Activated CD4-positive, alpha-beta T cell treated with anti-CD3 and anti-CD28 coated beads, Interleukin-2, Interleukin-4, amounts not matched to agents 100 ng/mL and 50 ng/mL, durations not matched to agents 16 hours and 8 hours (primary cell): ENCODE data around the gene C1orf174.

ENCODE experiments used
- DNase-seq: peaks from one replicate; pipeline ENCODE4 v3.0.0-alpha.2; 2020; ENCODE audit warnings: low spot score

C1orf174 gene

GRCh38 chr1:3900150-3900968 is at the start of gene C1orf174:
TSS of gene C1orf174 (minus strand) at chr1:3900272. CDS start at chr1:3900186, 86 bp downstream.
- peak; percentile 94 for DNase-seq

GRCh38 chr1:3948344-3948743 is 48.3 kb upstream of the C1orf174 start:
- DNase-seq, result no peak

- DNase-seq, result no peak
Measured at GRCh38 chr1:3945916-3946840, 46.1 kb upstream of the C1orf174 start.

GRCh38 chr1:3945222-3945621 is 45.1 kb upstream of the C1orf174 start:
- no peak for DNase-seq

GRCh38 chr1:3944578-3945125 is 44.6 kb upstream of the C1orf174 start:
- no peak for DNase-seq

GRCh38 chr1:3943806-3944577 is 43.9 kb upstream of the C1orf174 start:
- DNase-seq, result no peak

- no peak for DNase-seq
Measured at GRCh38 chr1:3943123-3943431, 43.0 kb upstream of the C1orf174 start.

GRCh38 chr1:3942416-3943122 is 42.5 kb upstream of the C1orf174 start:
- no peak for DNase-seq

- no peak for DNase-seq
Measured at GRCh38 chr1:3940754-3941345, 40.8 kb upstream of the C1orf174 start.

- no peak for DNase-seq
Measured at GRCh38 chr1:3940081-3940753, 40.1 kb upstream of the C1orf174 start.

GRCh38 chr1:3939242-3940080 is 39.4 kb upstream of the C1orf174 start:
- DNase-seq, result no peak

GRCh38 chr1:3932156-3932919 is 32.3 kb upstream of the C1orf174 start:
- DNase-seq, result no peak

GRCh38 chr1:3931007-3931912 is 31.2 kb upstream of the C1orf174 start:
- DNase-seq, result no peak

- DNase-seq, result no peak
Measured at GRCh38 chr1:3930301-3931006, 30.4 kb upstream of the C1orf174 start.

- no peak for DNase-seq
Measured at GRCh38 chr1:3929126-3929525, 29.1 kb upstream of the C1orf174 start.

GRCh38 chr1:3928586-3928985 is 28.5 kb upstream of the C1orf174 start:
- DNase-seq, result no peak

- no peak for DNase-seq
Measured at GRCh38 chr1:3926956-3927355, 26.9 kb upstream of the C1orf174 start.
